WTC11 (cell line): ENCODE results near the gene C1orf232. TPM values are rescaled to one million over a fixed set of nuclear protein-coding genes. Genes with fewer than 3 reads are reported as not detected.

Source experiments
- ATAC-seq: fragments of 200-7000 bp; cut with Tn5 transposase; 2 replicates; pipeline ENCODE4 v1.10.0; 2021; ENCODE audit warnings: mild to moderate bottlenecking, moderate library complexity
- CTCF ChIA-PET: fragments of 300-600 bp; sonication (Branson Sonifier 250); formaldehyde crosslinking; loops from one replicate; lab custom pipeline; 2021; ENCODE audit warnings: antibody characterized with exemption; lab: Charles Lee
- POLR2A ChIA-PET: fragments of 350-600 bp; sonication (Branson Sonifier 250); formaldehyde crosslinking; loops from one replicate; lab custom pipeline; 2021; ENCODE audit warnings: antibody characterized with exemption; lab: Charles Lee
- DNase-seq: peaks from one replicate; pipeline ENCODE4 v3.0.0; 2021; ENCODE audit warnings: low spot score
- H3K27ac Mint-ChIP-seq: 2 replicates; pipeline ENCODE4 v1.8.0; 2021; ENCODE audit warnings: mixed read lengths
- H3K27me3 Mint-ChIP-seq: 2 replicates; pipeline ENCODE4 v1.8.0; 2021; ENCODE audit warnings: low read depth, mild to moderate bottlenecking, moderate library complexity, mixed read lengths
- H3K36me3 Mint-ChIP-seq: 2 replicates; pipeline ENCODE4 v1.8.0; 2021; ENCODE audit warnings: mixed read lengths
- H3K4me1 Mint-ChIP-seq: 2 replicates; pipeline ENCODE4 v1.8.0; 2022; ENCODE audit warnings: mixed read lengths
- H3K4me3 Mint-ChIP-seq: 2 replicates; pipeline ENCODE4 v1.8.0; 2021; ENCODE audit warnings: mild to moderate bottlenecking, moderate library complexity, mixed read lengths
- H3K9me3 Mint-ChIP-seq: 2 replicates; pipeline ENCODE4 v1.8.0; 2021; ENCODE audit warnings: mixed read lengths
- ARID4B ChIP-seq: sonication (generic); formaldehyde crosslinking; IDR thresholded peaks from 2 replicates; pipeline ENCODE4 v1.8.0; 2023; ENCODE audit warnings: missing genetic modification reagents, mild to moderate bottlenecking, borderline replicate concordance
- ELF4 ChIP-seq: sonication (generic); formaldehyde crosslinking; IDR thresholded peaks from 2 replicates; pipeline ENCODE4 v1.8.1; 2022; ENCODE audit warnings: low read depth, mild to moderate bottlenecking, moderate library complexity, missing genetic modification reagents
- FOXK1 ChIP-seq: sonication (generic); formaldehyde crosslinking; IDR thresholded peaks from 2 replicates; pipeline ENCODE4 v1.8.0; 2022; ENCODE audit warnings: mild to moderate bottlenecking, moderate library complexity, missing genetic modification reagents
- IRF2 ChIP-seq: sonication (generic); formaldehyde crosslinking; IDR thresholded peaks from 2 replicates; pipeline ENCODE4 v1.8.0; 2022; ENCODE audit warnings: low read depth, missing genetic modification reagents, borderline replicate concordance
- NR1H2 ChIP-seq: sonication (generic); formaldehyde crosslinking; IDR thresholded peaks from 2 replicates; pipeline ENCODE4 v1.9.0; 2021; ENCODE audit warnings: mild to moderate bottlenecking, moderate library complexity, missing genetic modification reagents
- OVOL2 ChIP-seq: fragments of 250-450 bp; sonication (Bioruptor Pico); IDR thresholded peaks from 2 replicates; pipeline ENCODE4 v1.9.0; 2021; ENCODE audit warnings: mild to moderate bottlenecking, borderline replicate concordance
- SP1 ChIP-seq: sonication (generic); formaldehyde crosslinking; conservative IDR thresholded peaks from 2 replicates; pipeline ENCODE4 v1.8.1; 2022; ENCODE audit warnings: missing genetic modification reagents
- ZNF138 ChIP-seq: sonication (generic); formaldehyde crosslinking; conservative IDR thresholded peaks from 2 replicates; pipeline ENCODE4 v1.8.1; 2022; ENCODE audit warnings: mild to moderate bottlenecking, moderate library complexity, missing genetic modification reagents
- ZNF232 ChIP-seq: sonication (generic); formaldehyde crosslinking; IDR thresholded peaks from 2 replicates; pipeline ENCODE4 v1.8.0; 2022; ENCODE audit warnings: mild to moderate bottlenecking, missing genetic modification reagents
- ZNF396 ChIP-seq: fragments of 250-450 bp; sonication (Bioruptor Pico); IDR thresholded peaks from 2 replicates; pipeline ENCODE4 v1.8.0; 2021; ENCODE audit warnings: mild to moderate bottlenecking, moderate library complexity, borderline replicate concordance
- ZNF416 ChIP-seq: fragments of 250-450 bp; sonication (Bioruptor Pico); IDR thresholded peaks from 2 replicates; pipeline ENCODE4 v1.9.0; 2021; ENCODE audit warnings: mild to moderate bottlenecking, inconsistent platforms
- ZSCAN18 ChIP-seq: fragments of 250-450 bp; sonication (Bioruptor Pico); IDR thresholded peaks from 2 replicates; pipeline ENCODE4 v2.1.2; 2022; ENCODE audit warnings: mild to moderate bottlenecking, moderate library complexity
- total RNA-seq: library from RNA; stranded (reverse); gene quantifications from 3 replicates; pipeline ENCODE4 v1.2.3, GENCODE V29; 2021
- TF ChIP-seq, protein P1 (sequence below): sonication (generic); formaldehyde crosslinking; IDR thresholded peaks from 2 replicates; pipeline ENCODE4 v1.8.1; 2022; ENCODE audit warnings: low read depth, mild to moderate bottlenecking, moderate library complexity, missing genetic modification reagents, borderline replicate concordance
- TF ChIP-seq, protein P2 (sequence below): sonication (generic); formaldehyde crosslinking; IDR thresholded peaks from 2 replicates; pipeline ENCODE4 v1.8.1; 2022; ENCODE audit warnings: mild to moderate bottlenecking, moderate library complexity, missing genetic modification reagents
- TF ChIP-seq, protein P3 (sequence below): sonication (generic); formaldehyde crosslinking; IDR thresholded peaks from 2 replicates; pipeline ENCODE4 v1.8.0; 2022; ENCODE audit warnings: missing genetic modification reagents

Gene C1orf232
- total RNA-seq, 1 experiment from 2014 or later: not detected

GRCh38 chr1:26129778-26130177 lies 39.0 kb downstream of the C1orf232 start:
- ChIA-PET CTCF (interaction anchor here (0.8 to 2.1 kb wide), 3 partner anchors 10 to 48 kb away, joined by 3 to 9 read pairs (median 4); partner anchors contain the start of gene CNKSR1), POLR2A (no interaction called here)
- Mint-ChIP-seq H3K27me3 (no peaks in the 10 kb centered on the region), H3K4me1 (peaks cover 12% of the 10 kb centered on the region), H3K36me3 (no peaks in the 10 kb centered on the region), H3K4me3 (no peak overlapping the region), H3K27ac (no peak overlapping the region), H3K9me3 (peaks cover 1% of the 10 kb centered on the region; the same call in 1 of the 2 replicates)
- no peak for ATAC-seq
- TF ChIP-seq, protein P1, sequence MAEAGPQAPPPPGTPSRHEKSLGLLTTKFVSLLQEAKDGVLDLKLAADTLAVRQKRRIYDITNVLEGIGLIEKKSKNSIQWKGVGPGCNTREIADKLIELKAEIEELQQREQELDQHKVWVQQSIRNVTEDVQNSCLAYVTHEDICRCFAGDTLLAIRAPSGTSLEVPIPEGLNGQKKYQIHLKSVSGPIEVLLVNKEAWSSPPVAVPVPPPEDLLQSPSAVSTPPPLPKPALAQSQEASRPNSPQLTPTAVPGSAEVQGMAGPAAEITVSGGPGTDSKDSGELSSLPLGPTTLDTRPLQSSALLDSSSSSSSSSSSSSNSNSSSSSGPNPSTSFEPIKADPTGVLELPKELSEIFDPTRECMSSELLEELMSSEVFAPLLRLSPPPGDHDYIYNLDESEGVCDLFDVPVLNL (CRISPR knock-in tag): no peak
- no peak for TF ChIP-seq ZNF396 (CRISPR knock-in tag)
- no peak for DNase-seq

DNA sequence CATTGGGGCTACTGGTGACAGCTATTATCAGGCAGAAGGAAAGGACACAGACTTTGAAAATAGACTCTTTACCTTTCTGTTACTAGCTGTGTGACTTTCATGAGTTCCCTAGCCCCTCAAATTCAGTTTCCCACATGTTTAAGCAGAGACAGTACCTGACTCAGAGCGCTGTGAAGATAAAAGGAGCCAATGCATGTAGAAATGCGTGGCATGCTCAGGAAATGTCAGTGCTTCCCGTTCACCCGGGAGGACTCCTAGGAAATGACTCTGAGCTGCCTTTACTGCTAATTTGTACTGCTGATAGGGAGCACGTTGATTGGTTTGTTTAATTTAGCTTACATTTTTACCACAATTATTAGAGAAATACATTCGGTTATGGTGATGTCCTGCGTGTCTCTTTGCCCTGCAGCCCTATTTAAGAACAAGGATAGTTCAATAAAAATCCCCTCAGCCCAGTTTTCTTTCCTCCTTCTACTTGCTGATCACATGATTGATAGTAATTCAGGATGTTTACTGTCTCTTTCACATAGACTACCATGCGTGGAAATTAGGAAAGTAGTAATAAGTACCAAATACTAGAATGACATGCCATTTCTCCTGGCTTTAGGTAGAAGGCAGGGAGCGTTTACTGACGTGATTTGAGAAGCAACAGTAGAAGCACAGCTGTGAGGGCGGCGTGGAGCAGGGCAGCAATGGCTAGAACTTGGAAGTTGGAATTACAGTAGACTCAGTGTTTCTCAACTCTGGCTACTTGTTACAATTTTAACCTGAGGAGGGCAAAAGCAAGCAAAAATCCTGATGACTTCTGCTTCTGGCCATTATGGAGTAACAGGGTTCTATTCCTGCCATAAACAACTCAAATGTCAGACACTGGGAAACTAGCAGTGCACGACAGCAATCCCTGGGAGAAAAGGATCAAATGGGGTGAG lies 41.3 kb downstream of the C1orf232 start:
- Mint-ChIP-seq H3K27ac (no peak overlapping the region; the same call in 1 of the 2 replicates), H3K4me3 (no peak overlapping the region), H3K27me3 (no peaks in the 10 kb centered on the region), H3K4me1 (peaks cover 12% of the 10 kb centered on the region), H3K9me3 (no peaks in the 10 kb centered on the region), H3K36me3 (no peaks in the 10 kb centered on the region)
- CTCF ChIA-PET: interaction anchor here (0.6 to 4.2 kb wide), 7 partner anchors 14 to 158 kb away, joined by 3 to 31 read pairs (median 3); partner anchors contain the start of genes CATSPER4 and ZNF593
- TF ChIP-seq NR1H2 (no peak), ZNF138 (CRISPR knock-in tag) (no peak)
- TF ChIP-seq, protein P2, sequence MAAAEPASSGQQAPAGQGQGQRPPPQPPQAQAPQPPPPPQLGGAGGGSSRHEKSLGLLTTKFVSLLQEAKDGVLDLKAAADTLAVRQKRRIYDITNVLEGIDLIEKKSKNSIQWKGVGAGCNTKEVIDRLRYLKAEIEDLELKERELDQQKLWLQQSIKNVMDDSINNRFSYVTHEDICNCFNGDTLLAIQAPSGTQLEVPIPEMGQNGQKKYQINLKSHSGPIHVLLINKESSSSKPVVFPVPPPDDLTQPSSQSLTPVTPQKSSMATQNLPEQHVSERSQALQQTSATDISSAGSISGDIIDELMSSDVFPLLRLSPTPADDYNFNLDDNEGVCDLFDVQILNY (CRISPR knock-in tag): no peak
- TF ChIP-seq, protein P3, sequence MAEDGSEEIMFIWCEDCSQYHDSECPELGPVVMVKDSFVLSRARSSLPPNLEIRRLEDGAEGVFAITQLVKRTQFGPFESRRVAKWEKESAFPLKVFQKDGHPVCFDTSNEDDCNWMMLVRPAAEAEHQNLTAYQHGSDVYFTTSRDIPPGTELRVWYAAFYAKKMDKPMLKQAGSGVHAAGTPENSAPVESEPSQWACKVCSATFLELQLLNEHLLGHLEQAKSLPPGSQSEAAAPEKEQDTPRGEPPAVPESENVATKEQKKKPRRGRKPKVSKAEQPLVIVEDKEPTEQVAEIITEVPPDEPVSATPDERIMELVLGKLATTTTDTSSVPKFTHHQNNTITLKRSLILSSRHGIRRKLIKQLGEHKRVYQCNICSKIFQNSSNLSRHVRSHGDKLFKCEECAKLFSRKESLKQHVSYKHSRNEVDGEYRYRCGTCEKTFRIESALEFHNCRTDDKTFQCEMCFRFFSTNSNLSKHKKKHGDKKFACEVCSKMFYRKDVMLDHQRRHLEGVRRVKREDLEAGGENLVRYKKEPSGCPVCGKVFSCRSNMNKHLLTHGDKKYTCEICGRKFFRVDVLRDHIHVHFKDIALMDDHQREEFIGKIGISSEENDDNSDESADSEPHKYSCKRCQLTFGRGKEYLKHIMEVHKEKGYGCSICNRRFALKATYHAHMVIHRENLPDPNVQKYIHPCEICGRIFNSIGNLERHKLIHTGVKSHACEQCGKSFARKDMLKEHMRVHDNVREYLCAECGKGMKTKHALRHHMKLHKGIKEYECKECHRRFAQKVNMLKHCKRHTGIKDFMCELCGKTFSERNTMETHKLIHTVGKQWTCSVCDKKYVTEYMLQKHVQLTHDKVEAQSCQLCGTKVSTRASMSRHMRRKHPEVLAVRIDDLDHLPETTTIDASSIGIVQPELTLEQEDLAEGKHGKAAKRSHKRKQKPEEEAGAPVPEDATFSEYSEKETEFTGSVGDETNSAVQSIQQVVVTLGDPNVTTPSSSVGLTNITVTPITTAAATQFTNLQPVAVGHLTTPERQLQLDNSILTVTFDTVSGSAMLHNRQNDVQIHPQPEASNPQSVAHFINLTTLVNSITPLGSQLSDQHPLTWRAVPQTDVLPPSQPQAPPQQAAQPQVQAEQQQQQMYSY (CRISPR knock-in tag): no peak
- TF ChIP-seq, all 79 proteins: peak for 0
- POLR2A ChIA-PET: no interaction called here
- DNase-seq (no peak), ATAC-seq (no peak)

- Mint-ChIP-seq H3K4me1 (peaks cover 12% of the 10 kb centered on the region), H3K27me3 (no peaks in the 10 kb centered on the region), H3K4me3 (no peak overlapping the region), H3K9me3 (no peaks in the 10 kb centered on the region), H3K36me3 (0 out of 2 replicates have a peak, but pooled peaks cover 3% of the 10 kb centered on the region), H3K27ac (peak overlapping the region; percentile 26; the same call in 1 of the 2 replicates)
- ChIA-PET CTCF (interaction anchor here (0.6 to 4.2 kb wide), 5 partner anchors 13 to 89 kb away, joined by 3 to 31 read pairs (median 5); partner anchors contain the start of gene CATSPER4), POLR2A (no interaction called here)
- ATAC-seq (no peak), DNase-seq (no peak)
- TF ChIP-seq ZNF232 (CRISPR knock-in tag) (no peak), FOXK1 (no peak), ELF4 (CRISPR knock-in tag) (no peak), ZNF416 (CRISPR knock-in tag) (no peak), IRF2 (CRISPR knock-in tag) (no peak), SP1 (CRISPR knock-in tag) (no peak), ARID4B (no peak), OVOL2 (CRISPR knock-in tag) (no peak), ZNF138 (CRISPR knock-in tag) (no peak), ZSCAN18 (no peak)
Measured at GRCh38 chr1:26126321-26127084, 42.3 kb downstream of the C1orf232 start.
